Measurements from ENCODE around the gene GGCX.

Gene GGCX

DNA sequence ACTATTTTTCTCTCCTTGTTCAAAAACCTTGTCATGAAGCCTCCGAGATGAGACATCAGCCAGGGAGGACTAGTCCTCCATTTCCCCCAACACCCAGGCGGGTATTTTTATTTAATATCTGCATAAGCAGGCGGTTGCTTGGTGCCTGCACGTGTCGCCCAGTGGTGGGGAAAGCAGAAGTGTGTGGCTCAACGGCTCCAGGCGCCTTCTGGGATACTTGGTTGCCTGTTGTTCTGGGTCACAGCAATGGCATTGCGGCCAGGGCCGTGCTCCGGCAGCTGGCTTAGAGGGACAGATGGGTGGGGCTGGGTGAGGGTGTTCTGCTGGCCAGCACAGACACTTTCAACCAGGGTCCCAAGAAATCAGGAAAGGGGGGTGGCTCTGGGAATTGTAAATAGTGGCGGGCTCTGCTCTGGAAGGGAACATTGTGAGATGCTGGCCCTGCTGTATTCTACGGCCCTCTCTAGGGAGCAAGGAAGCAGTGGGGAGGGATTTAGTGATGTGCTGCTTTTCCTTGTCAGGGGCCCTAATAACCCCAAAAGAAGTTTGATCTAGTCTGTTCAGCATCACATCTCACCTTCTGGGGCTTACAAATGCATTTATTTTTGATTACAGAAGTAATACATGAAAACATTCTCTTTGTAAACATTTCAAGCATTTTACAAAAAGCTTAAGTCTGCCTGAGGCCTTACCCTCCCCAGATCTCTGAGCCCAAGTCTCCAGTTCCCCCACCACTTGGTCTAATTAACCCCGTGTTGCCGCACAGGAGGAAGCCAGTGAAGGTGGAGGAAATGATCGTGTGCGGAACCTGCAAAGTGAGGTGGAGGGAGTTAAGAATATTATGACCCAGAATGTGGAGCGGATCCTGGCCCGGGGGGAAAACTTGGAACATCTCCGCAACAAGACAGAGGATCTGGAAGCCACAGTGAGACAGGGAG, 17.2 kb upstream of the GGCX start:
- TF ChIP-seq CTCF (IDR thresholded peaks at IDR 0.05; ENCODE audit: low read length, missing control alignments), result no peak
- DNase-seq (ENCODE audit: low read depth), result no peak
- no peak overlapping the region for H3K4me3 ChIP-seq (replicated peaks; ENCODE audit: low read depth, low read length)

- no peak for DNase-seq (ENCODE audit: low read depth)
- no peak for TF ChIP-seq CTCF (IDR thresholded peaks at IDR 0.05; ENCODE audit: low read length, missing control alignments)
- no peak within 1 kb of the TSS for H3K4me3 ChIP-seq (replicated peaks; ENCODE audit: low read depth, low read length)
These were observed 16.3 kb upstream of the GGCX start, which contains the start of gene VAMP8 for GRCh38 chr2:85577386-85578242. TSS of gene VAMP8 (plus strand) at chr2:85577586. CDS start at chr2:85577647, 61 bp downstream.

- no peak for TF ChIP-seq CTCF (IDR thresholded peaks at IDR 0.05; ENCODE audit: low read length, missing control alignments)
- H3K4me3 ChIP-seq (replicated peaks; ENCODE audit: low read depth, low read length), result no peak overlapping the region
- no peak for DNase-seq (ENCODE audit: low read depth)
These were observed 15.7 kb upstream of the GGCX start for GRCh38 chr2:85577063-85577385.

GRCh38 chr2:85575739-85576138, 14.4 kb upstream of the GGCX start:
- no peak for TF ChIP-seq CTCF (IDR thresholded peaks at IDR 0.05; ENCODE audit: low read length, missing control alignments)
- no peak for DNase-seq (ENCODE audit: low read depth)
- H3K4me3 ChIP-seq (replicated peaks; ENCODE audit: low read depth, low read length), result no peak overlapping the region

- no peak for TF ChIP-seq CTCF (IDR thresholded peaks at IDR 0.05; ENCODE audit: low read length, missing control alignments)
- H3K4me3 ChIP-seq (replicated peaks; ENCODE audit: low read depth, low read length), result no peak overlapping the region
- DNase-seq (ENCODE audit: low read depth), result no peak
These were observed 5.0 kb upstream of the GGCX start for GRCh38 chr2:85566265-85566664.

- no peak for TF ChIP-seq CTCF (IDR thresholded peaks at IDR 0.05; ENCODE audit: low read length, missing control alignments)
- H3K4me3 ChIP-seq (replicated peaks; ENCODE audit: low read depth, low read length), result no peak overlapping the region
- DNase-seq (ENCODE audit: low read depth), result no peak
These were observed 2.9 kb upstream of the GGCX start for GRCh38 chr2:85564144-85564563.

All from fibroblast of pulmonary artery (primary cell).